Mesothelial cell of epicardium (in vitro differentiated cells): Measurements from ENCODE around the gene PDLIM4. TPM values are rescaled to one million over a fixed set of nuclear protein-coding genes. Genes with fewer than 3 reads are reported as not detected.

Experiments
- DNase-seq, 2 experiments: peaks; one replicate each; pipeline ENCODE4 v3.0.0; 2021; ENCODE audit warnings: low spot score in 2 of 2; ENCODE audit not compliant: unreplicated experiment in 2 of 2
- H3K27ac Mint-ChIP-seq: 2 replicates; pipeline ENCODE4 v1.8.0; 2021; ENCODE audit warnings: mixed read lengths
- H3K27me3 Mint-ChIP-seq: 2 replicates; pipeline ENCODE4 v1.8.0; 2021; ENCODE audit warnings: low read depth, mixed read lengths
- H3K36me3 Mint-ChIP-seq: 2 replicates; pipeline ENCODE4 v1.8.0; 2021; ENCODE audit warnings: mixed read lengths
- H3K4me1 Mint-ChIP-seq: 2 replicates; pipeline ENCODE4 v1.8.0; 2021; ENCODE audit warnings: mixed read lengths
- H3K4me3 Mint-ChIP-seq: 2 replicates; pipeline ENCODE4 v1.8.0; 2021; ENCODE audit warnings: mild to moderate bottlenecking, moderate library complexity, mixed read lengths
- H3K9me3 Mint-ChIP-seq: 2 replicates; pipeline ENCODE4 v1.8.0; 2021; ENCODE audit warnings: mixed read lengths
- CTCF ChIP-seq: fragments of 200-600 bp; sonication (generic); IDR thresholded peaks from one replicate; pipeline ENCODE4 v1.5.0; 2021; ENCODE audit warnings: antibody characterized with exemption; ENCODE audit not compliant: unreplicated experiment
- total RNA-seq: library from RNA; stranded (reverse); gene quantifications from 3 replicates; pipeline ENCODE4 v1.2.1, GENCODE V29; 2021

The PDLIM4 gene
- total RNA-seq, 1 donor from 2014 or later = 50.7 TPM

- Mint-ChIP-seq H3K27me3 (no peaks in the 10 kb centered on the region), H3K9me3 (peaks cover 54% of the 10 kb centered on the region)
Measured at GRCh38 chr5:132245593-132245992, 11.9 kb upstream of the PDLIM4 start.

GRCh38 chr5:132246806-132247205 is 10.7 kb upstream of the PDLIM4 start:
- TF ChIP-seq CTCF = no peak
- Mint-ChIP-seq H3K36me3 (peaks cover 10% of the 10 kb centered on the region), H3K4me3 (no peak overlapping the region), H3K27ac (no peak overlapping the region), H3K9me3 (peaks cover 45% of the 10 kb centered on the region), H3K4me1 (no peaks in the 10 kb centered on the region), H3K27me3 (no peaks in the 10 kb centered on the region)
- DNase-seq = no peak

More at GRCh38 chr5:132245593-132245992, 11.9 kb upstream of the PDLIM4 start:
- H3K27ac Mint-ChIP-seq = no peak overlapping the region
- no peak for DNase-seq
- H3K4me1 Mint-ChIP-seq = no peaks in the 10 kb centered on the region
- H3K36me3 Mint-ChIP-seq = peaks cover 10% of the 10 kb centered on the region
- H3K4me3 Mint-ChIP-seq = no peak overlapping the region
- TF ChIP-seq CTCF = no peak

GRCh38 chr5:132250547-132250946 is 6.9 kb upstream of the PDLIM4 start:
- Mint-ChIP-seq H3K4me3 (no peak overlapping the region), H3K27ac (no peak overlapping the region), H3K9me3 (peaks cover 16% of the 10 kb centered on the region), H3K4me1 (no peaks in the 10 kb centered on the region), H3K27me3 (no peaks in the 10 kb centered on the region), H3K36me3 (no peaks in the 10 kb centered on the region)
- no peak for DNase-seq
- TF ChIP-seq CTCF = no peak

- Mint-ChIP-seq H3K27ac (no peak overlapping the region), H3K4me3 (no peak overlapping the region)
- DNase-seq = no peak
Measured at GRCh38 chr5:132251220-132251725, 6.2 kb upstream of the PDLIM4 start.

GRCh38 chr5:132253008-132253441 is 4.5 kb upstream of the PDLIM4 start:
- no peak overlapping the region for H3K27ac Mint-ChIP-seq
- TF ChIP-seq CTCF = no peak
- no peaks in the 10 kb centered on the region for H3K9me3 Mint-ChIP-seq
- H3K4me1 Mint-ChIP-seq = peaks cover 5% of the 10 kb centered on the region
- H3K4me3 Mint-ChIP-seq = no peak overlapping the region
- no peaks in the 10 kb centered on the region for H3K27me3 Mint-ChIP-seq
- no peak for DNase-seq
- no peaks in the 10 kb centered on the region for H3K36me3 Mint-ChIP-seq

More at GRCh38 chr5:132251220-132251725, 6.2 kb upstream of the PDLIM4 start:
- Mint-ChIP-seq H3K4me1 (no peaks in the 10 kb centered on the region), H3K36me3 (no peaks in the 10 kb centered on the region), H3K9me3 (peaks cover 9% of the 10 kb centered on the region), H3K27me3 (no peaks in the 10 kb centered on the region)
- TF ChIP-seq CTCF = no peak
